Suprapubic skin (tissue), 4 donors: Measurements from ENCODE around the gene FBXO46. TPM values are rescaled to one million over a fixed set of nuclear protein-coding genes. Genes with fewer than 3 reads are reported as not detected.
"Not testable (repeated sequence)": the region's sequence is repeated elsewhere in the genome, so short reads cannot be mapped to it uniquely, and the experiment has no call there.

Source experiments
- DNase-seq, 2 donors: peaks; one replicate each; pipeline ENCODE4 v3.0.0-alpha.2; 2019; ENCODE audit warnings: low spot score in 2 of 2
- H3K27ac ChIP-seq: fragments of 200-600 bp; sonication (generic); one replicate; pipeline ENCODE4 v1.5.1; 2019
- H3K27me3 ChIP-seq: fragments of 200-600 bp; sonication (generic); one replicate; pipeline ENCODE4 v1.5.1; 2019
- H3K36me3 ChIP-seq: fragments of 200-600 bp; sonication (generic); one replicate; pipeline ENCODE4 v1.5.1; 2019
- H3K4me1 ChIP-seq: fragments of 200-600 bp; sonication (generic); one replicate; pipeline ENCODE4 v1.5.1; 2019
- H3K4me3 ChIP-seq: fragments of 200-600 bp; sonication (generic); one replicate; pipeline ENCODE4 v1.5.1; 2019; ENCODE audit warnings: mild to moderate bottlenecking
- H3K9me3 ChIP-seq: fragments of 200-600 bp; sonication (generic); one replicate; pipeline ENCODE4 v1.5.1; 2019
- EP300 ChIP-seq: sonication (generic); formaldehyde crosslinking; IDR thresholded peaks from one replicate; pipeline ENCODE4 v1.6.1; 2017; ENCODE audit warnings: antibody characterized with exemption
- POLR2A ChIP-seq, 2 donors: fragments of 450-650 bp; IDR thresholded peaks; one replicate each; pipeline ENCODE4 v1.6.1; 2017; ENCODE audit warnings: antibody characterized with exemption in 2 of 2, mild to moderate bottlenecking in 2 of 2, moderate library complexity in 2 of 2
- POLR2AphosphoS5 ChIP-seq, 3 donors: sonication (generic); formaldehyde crosslinking; IDR thresholded peaks; one replicate each; pipeline ENCODE4 v1.6.1; 2017; ENCODE audit warnings: antibody characterized with exemption in 3 of 3
- WGBS: methylation state at CpG from one replicate; pipeline ENCODE4 v1.1.5; 2018; 5-methylcytosine and 5-hydroxymethylcytosine counted together
- total RNA-seq, 4 donors: library from RNA; depleted of rRNA; stranded (reverse); fragments of >200 nt; gene quantifications; one replicate each; pipeline ENCODE4 v1.1.0, GENCODE V29; 2016
- TF ChIP-seq, protein P1 (sequence below), 2 donors: fragments of 200-600 bp in 1 of 2; fragments of 450-650 bp in 1 of 2; sonication (generic) in 1 of 2; IDR thresholded peaks; one replicate each; pipeline ENCODE4 v1.5.1; 2016 to 2019; ENCODE audit warnings: antibody characterized with exemption in 2 of 2, mild to moderate bottlenecking in 1 of 2, moderate library complexity in 1 of 2

Gene FBXO46
- total RNA-seq, 4 donors from 2014 or later = 13.5 to 24.1 (median 15.7) TPM

DNA sequence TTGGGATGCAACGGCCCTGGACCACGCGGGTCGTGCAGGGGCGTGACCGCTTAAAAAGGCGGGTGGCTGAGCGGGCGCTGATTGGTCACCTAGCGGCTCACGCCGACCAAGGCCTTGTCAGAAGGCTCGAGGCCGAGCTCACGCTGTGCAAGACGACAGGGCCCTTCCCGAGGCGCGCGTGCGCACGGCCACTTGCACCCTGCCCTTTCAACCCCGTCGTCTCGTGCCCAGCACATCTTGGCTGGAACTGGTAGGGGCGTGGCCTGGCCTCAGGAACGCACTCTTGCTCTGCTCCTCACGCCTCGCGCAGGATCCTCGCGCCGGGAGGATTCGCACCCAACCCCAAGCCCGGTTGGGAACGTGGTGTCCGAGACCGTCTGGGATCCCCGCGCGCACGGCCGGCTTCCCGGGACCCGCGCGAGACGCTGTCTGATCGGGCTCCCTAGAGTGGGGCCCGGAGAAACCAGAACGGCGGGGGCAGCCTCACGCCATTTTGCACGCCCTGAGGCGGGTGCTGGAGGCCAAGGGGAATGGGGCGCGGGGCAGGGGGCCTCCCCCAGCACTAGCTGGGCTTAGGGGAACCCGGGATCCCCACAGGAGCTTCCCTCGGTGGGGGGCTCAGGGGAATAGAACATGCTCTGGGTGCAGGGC lies 2.6 kb upstream of the FBXO46 start, which contains the start of gene MEIOSIN:
MEIOSIN (plus strand) TSS at position 280 of the 651 bp plus-strand sequence. CDS start 1,938 bp downstream, outside the sequence.
- no peak for DNase-seq
- 93% methylated on average over 26 of the region's 59 CpGs for WGBS

DNA sequence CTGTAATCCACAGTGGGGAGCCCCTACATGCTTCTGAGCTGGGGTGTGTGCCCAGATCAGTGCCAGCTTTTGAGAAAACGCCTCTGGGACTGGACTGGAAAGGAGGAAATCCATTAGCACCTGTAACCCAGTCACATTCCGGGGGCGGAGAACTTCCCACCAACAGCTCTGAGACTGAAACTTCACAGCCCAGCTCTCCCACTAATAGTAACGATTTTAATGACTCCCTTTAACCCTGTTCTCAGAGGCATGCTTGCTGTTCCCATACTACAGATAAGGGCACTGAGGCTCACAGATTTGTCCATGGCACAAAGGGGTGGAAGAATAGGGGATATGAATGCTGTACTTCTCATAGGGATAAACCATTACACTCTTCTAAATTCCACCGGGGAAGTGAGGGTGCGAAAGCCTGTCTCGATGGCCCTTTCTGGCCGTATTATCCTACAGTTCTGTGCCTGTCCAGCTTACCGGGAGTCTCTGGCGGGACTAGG lies 851 bp downstream of the FBXO46 start:
- peak overlapping the region; percentile 83 for H3K27ac ChIP-seq
- no peak for DNase-seq
- no peaks in the 10 kb centered on the region for H3K9me3 ChIP-seq
- peak overlapping the region; percentile 95 for H3K4me3 ChIP-seq
- TF ChIP-seq POLR2A (IDR thresholded peaks at IDR 0.05) (no peak), POLR2AphosphoS5 (IDR thresholded peaks at IDR 0.05) (no peak), EP300 (no peak)
- TF ChIP-seq, protein P1, sequence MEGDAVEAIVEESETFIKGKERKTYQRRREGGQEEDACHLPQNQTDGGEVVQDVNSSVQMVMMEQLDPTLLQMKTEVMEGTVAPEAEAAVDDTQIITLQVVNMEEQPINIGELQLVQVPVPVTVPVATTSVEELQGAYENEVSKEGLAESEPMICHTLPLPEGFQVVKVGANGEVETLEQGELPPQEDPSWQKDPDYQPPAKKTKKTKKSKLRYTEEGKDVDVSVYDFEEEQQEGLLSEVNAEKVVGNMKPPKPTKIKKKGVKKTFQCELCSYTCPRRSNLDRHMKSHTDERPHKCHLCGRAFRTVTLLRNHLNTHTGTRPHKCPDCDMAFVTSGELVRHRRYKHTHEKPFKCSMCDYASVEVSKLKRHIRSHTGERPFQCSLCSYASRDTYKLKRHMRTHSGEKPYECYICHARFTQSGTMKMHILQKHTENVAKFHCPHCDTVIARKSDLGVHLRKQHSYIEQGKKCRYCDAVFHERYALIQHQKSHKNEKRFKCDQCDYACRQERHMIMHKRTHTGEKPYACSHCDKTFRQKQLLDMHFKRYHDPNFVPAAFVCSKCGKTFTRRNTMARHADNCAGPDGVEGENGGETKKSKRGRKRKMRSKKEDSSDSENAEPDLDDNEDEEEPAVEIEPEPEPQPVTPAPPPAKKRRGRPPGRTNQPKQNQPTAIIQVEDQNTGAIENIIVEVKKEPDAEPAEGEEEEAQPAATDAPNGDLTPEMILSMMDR (IDR thresholded peaks at IDR 0.05) = no peak
- H3K36me3 ChIP-seq = peaks cover 9% of the 10 kb centered on the region
- H3K27me3 ChIP-seq = no peaks in the 10 kb centered on the region
- H3K4me1 ChIP-seq = peaks cover 27% of the 10 kb centered on the region
- 3% methylated on average over 10 of the region's 10 CpGs for WGBS

More for the DNA sequence above, 2.6 kb upstream of the FBXO46 start, which contains the start of gene MEIOSIN:
- no peaks in the 10 kb centered on the region for H3K36me3 ChIP-seq
- H3K27me3 ChIP-seq = no peaks in the 10 kb centered on the region
- H3K9me3 ChIP-seq = no peaks in the 10 kb centered on the region
- no peak within 1 kb of the TSS for H3K27ac ChIP-seq
- peaks cover 17% of the 10 kb centered on the region for H3K4me1 ChIP-seq
- no peak within 1 kb of the TSS for H3K4me3 ChIP-seq
- TF ChIP-seq POLR2AphosphoS5 (IDR thresholded peaks at IDR 0.05) (no peak), EP300 (no peak), POLR2A (IDR thresholded peaks at IDR 0.05) (no peak)
- TF ChIP-seq, protein P1 (IDR thresholded peaks at IDR 0.05) = no peak

DNA sequence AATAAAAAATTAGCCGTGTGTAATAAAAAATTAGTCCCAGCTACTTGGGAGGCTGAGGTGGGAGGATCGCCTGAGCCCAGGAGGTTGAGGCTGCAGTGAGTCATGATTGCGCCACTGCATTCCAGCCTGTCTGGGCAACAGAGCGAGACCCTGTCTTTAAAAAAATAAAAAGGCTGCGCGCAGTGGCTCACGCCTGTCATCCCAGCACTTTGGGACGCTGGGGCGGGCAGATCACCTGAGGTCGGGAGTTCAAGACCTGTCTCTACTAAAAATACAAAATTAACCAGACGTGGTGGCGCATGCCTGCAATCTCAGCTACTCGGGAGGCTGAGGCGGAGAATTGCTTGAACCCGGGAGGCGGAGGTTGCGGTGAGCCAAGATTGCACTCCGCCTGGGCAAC lies 2.0 kb downstream of the FBXO46 start:
- not testable (repeated sequence) for H3K27ac ChIP-seq, DNase-seq, H3K4me3 ChIP-seq, H3K9me3 ChIP-seq, H3K27me3 ChIP-seq
- peaks cover 27% of the 10 kb centered on the region for H3K4me1 ChIP-seq
- WGBS = 90% methylated on average over 18 of the region's 18 CpGs
- H3K36me3 ChIP-seq = peaks cover 11% of the 10 kb centered on the region

DNA sequence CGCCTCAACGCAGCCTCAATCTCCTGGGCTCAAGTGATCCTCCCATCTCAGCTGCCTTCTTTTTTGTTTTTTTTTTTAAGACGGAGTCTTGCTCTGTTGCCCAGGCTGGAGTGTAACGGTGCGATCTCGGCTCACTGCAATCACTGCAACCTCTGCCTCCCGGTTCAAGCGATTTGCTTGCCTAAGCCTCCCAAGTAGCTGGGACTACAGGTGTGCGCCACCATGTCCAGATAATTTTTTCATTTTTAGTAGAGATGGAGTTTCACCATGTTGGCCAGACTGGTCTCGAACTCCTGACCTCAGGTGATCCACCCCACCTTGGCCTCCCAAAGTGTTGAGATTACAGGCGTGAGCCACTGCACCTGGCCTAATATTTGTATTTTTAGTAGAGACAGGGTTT lies 10.6 kb downstream of the FBXO46 start:
- WGBS = 97% methylated on average over 11 of the region's 11 CpGs
- H3K9me3 ChIP-seq, H3K27me3 ChIP-seq, H3K4me3 ChIP-seq, H3K27ac ChIP-seq, DNase-seq: not testable (repeated sequence)
- Histone ChIP-seq H3K36me3 (peaks cover 10% of the 10 kb centered on the region), H3K4me1 (peaks cover 44% of the 10 kb centered on the region)

DNA sequence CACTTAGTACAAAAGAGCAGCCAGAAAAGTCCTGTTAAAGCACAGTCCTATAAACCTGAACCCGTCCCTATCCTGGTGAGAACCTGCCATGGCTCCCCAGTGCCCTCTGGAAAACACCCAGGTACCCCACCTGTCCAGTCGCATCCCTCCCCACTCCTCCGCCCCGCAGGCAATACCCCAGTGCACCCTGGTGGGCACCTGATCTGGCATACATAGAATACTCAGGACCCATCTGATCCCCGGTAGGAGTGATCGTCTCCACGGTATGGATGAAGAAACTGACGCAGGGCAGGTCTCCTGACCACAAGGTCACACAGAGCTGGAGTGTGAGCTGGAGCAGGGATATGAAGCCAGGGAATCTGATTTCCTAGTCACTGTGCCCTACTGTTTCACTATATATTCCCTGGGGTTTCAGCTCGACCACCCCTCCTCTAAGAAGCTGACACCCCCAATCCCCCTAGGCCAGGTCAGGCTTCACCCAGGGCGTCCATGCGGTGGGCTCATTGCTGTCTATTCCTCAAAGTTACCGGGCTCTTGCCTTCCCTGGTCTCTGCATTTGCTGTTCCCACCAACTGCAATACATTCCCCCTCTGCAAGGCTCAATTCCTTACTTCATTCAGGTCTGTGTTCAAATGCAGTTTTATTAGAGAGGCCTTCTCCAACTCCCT lies 12.6 kb downstream of the FBXO46 start:
- Histone ChIP-seq H3K4me1 (peaks cover 43% of the 10 kb centered on the region), H3K27me3 (no peaks in the 10 kb centered on the region), H3K36me3 (peaks cover 2% of the 10 kb centered on the region), H3K9me3 (no peaks in the 10 kb centered on the region), H3K4me3 (peak overlapping the region; percentile 68), H3K27ac (peak overlapping the region; percentile 91)
- 46% methylated on average over 11 of the region's 12 CpGs for WGBS
- TF ChIP-seq EP300 (no peak), POLR2AphosphoS5 (IDR thresholded peaks at IDR 0.05) (no peak), POLR2A (IDR thresholded peaks at IDR 0.05) (no peak)
- TF ChIP-seq, protein P1 (IDR thresholded peaks at IDR 0.05) = no peak
- no peak for DNase-seq
